HFF-Myc (cell line): ENCODE measurements around the gene SPRR4.
"Not testable (repeated sequence)": the region's sequence is repeated elsewhere in the genome, so short reads cannot be mapped to it uniquely, and the experiment has no call there.

Source experiments
- DNase-seq: peaks from one replicate; pipeline ENCODE4 v3.0.0-alpha.2; 2011; ENCODE audit warnings: low read depth; ENCODE audit errors: extremely low read depth
- H3K4me3 ChIP-seq: replicated peaks from 2 replicates; pipeline ENCODE4 v1.5.1; 2011; ENCODE audit warnings: low read depth, mild to moderate bottlenecking, control low read depth, low read length
- CTCF ChIP-seq: IDR thresholded peaks from 2 replicates; pipeline ENCODE4 v1.5.1; 2012; ENCODE audit warnings: mild to moderate bottlenecking, low read depth, low read length, control low read depth; ENCODE audit errors: missing control alignments

SPRR4 gene

GRCh38 chr1:152998476-152998875 lies 28.0 kb downstream of the SPRR4 start:
- no peak for DNase-seq
- TF ChIP-seq CTCF, result no peak

DNA sequence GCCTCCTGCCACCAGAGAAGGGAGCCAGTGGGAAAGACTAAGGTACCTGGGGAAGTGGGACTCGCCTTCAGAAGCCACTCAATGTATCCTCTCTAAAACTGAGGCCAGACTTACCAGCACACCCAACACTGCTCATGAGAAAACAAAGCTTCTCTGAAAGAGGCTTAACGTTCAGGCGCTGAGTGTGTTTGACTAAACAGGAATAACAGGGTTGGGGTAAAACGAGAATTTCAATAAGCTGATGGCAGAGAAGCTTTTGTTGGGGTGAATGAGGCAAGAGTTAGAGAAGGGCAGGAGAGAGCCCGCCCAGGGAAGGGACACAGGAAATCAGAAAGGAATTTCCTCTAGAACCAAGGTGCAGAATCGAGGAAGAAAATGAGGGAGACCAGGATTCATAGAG lies 29.4 kb downstream of the SPRR4 start:
- DNase-seq, result no peak
- no peak overlapping the region for H3K4me3 ChIP-seq
- no peak for TF ChIP-seq CTCF

More at GRCh38 chr1:152998476-152998875, 28.0 kb downstream of the SPRR4 start:
- H3K4me3 ChIP-seq, result no peak overlapping the region

GRCh38 chr1:153000294-153000693 lies 29.8 kb downstream of the SPRR4 start:
- TF ChIP-seq CTCF, result no peak
- no peak overlapping the region for H3K4me3 ChIP-seq
- DNase-seq, result no peak

- DNase-seq, result no peak
- H3K4me3 ChIP-seq, result no peak within 1 kb of the TSS
- no peak for TF ChIP-seq CTCF
Measured at GRCh38 chr1:153001382-153001781, 30.9 kb downstream of the SPRR4 start, which contains the start of gene SPRR3. SPRR3 (plus strand) TSS chr1:153001749; CDS start chr1:153003021, 1,272 bp downstream.

DNA sequence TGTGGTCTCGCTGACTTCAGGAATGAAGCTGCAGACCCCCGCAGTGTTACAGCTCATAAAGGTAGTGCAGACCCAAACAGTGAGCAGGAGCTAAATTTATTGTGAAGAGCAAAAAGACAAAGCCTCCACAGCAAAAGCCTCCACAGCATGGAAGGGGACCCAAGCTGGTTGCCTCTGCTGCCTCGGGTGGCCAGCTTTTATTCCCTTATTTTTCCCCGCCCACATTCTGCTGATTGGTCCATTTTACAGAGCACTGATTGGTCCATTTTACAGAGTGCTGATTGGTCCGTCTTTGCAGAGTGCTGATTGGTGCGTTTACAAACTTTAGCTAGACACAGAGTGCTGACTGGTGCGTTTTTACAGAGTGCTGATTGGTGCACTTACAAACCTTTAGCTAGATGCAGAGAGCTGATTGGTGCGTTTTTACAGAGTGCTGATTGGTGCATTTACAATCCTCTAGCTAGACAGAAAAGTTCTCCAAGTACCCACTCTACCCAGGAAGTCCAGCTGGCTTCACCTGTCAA lies 40.8 kb downstream of the SPRR4 start:
- not testable (repeated sequence) for DNase-seq, H3K4me3 ChIP-seq

DNA sequence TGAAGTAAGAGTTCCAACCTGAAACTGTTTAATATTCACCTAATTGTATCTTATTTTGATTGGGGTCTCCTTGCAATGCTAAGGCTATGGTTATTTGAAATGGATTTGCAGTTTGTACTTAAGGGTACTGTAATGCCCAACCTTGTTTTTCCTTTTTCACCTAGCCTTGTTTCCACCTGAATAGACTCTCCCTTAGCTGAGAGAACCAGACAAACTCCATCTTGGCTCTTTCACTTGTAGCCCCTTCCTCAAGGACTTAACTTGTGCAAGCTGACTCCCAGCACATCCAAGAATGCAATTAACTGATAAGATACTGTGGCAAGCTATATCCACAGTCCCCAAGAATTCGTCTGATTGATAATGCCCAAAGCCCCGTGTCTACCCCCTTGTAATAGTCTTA lies 51.4 kb downstream of the SPRR4 start:
- DNase-seq, H3K4me3 ChIP-seq: not testable (repeated sequence)
